HG03103 (cell line): ENCODE measurements around the gene ORM1.
A peak's percentile ranks its signal among the peaks of the same experiment; 100 is the strongest.

Experiments
- ATAC-seq: cut with Tn5 transposase; IDR thresholded peaks from one replicate; pipeline ENCODE4 v1.9.1; 2021; ENCODE audit warnings: low read depth; ENCODE audit not compliant: unreplicated experiment

The ORM1 gene

GRCh38 chr9:114341152-114341830 is 18.4 kb downstream of the ORM1 start:
- no peak for ATAC-seq

DNA sequence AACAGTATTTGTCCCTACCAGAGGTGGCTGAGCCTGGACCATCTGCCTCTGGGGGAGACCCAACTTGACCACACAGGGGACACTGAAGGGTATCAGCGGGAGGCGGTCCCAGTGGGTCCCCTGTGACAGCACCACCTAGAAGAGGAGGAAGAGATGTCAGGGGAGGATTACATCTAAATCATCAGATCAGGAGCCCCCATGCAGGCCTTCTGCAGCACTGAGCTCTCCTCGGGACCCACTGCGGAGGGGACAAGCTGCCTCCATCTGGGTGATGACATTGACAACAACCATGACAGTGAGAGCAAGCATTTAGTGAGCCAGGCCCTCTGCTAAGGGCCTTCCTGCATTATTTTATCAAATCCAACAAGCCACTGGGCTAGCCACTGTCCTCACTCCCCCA is 19.1 kb downstream of the ORM1 start:
- ATAC-seq: no peak

DNA sequence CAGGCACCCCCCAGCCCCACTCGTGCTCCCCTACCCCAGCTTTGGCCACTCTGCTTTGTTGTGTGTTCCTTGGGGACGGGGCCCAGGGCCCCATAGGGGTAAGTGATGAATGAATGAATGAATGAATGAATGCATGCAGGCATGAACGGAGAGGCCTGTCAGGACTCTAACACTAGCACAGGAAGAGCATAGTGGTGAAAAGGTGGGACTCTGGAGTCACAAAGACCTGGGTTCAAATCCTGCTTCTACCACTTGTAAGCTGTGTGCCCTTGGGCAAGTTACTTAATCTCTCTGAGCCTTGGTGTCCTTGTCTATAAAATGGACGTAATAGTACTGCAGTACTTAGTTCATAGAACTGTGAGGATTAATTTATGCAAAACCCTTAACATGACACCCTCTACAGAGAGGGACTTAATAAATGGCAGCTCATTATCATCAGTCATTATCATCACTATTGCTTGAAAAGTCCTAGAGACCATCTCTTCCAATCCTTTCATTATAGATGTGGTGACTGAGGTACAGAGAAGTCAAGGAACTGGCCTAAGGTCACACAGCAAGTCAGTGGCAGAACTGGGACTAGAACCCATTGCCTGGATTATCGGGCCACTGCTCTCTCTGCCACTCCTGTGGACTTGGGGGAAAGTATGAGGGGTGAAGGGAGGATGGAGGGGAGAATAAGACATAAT is 20.0 kb downstream of the ORM1 start:
- ATAC-seq: no peak

- ATAC-seq: no peak
These were observed 20.7 kb downstream of the ORM1 start for GRCh38 chr9:114343471-114344187.

GRCh38 chr9:114344188-114344566 is 21.3 kb downstream of the ORM1 start:
- ATAC-seq: no peak

- ATAC-seq: no peak
These were observed 21.8 kb downstream of the ORM1 start for GRCh38 chr9:114344692-114345091.

- no peak for ATAC-seq
These were observed 22.7 kb downstream of the ORM1 start for GRCh38 chr9:114345493-114346065.

- ATAC-seq: no peak
These were observed 23.2 kb downstream of the ORM1 start for GRCh38 chr9:114346146-114346545.

- no peak for ATAC-seq
These were observed 24.8 kb downstream of the ORM1 start for GRCh38 chr9:114347675-114348074.

GRCh38 chr9:114348261-114348905 is 25.5 kb downstream of the ORM1 start:
- no peak for ATAC-seq

DNA sequence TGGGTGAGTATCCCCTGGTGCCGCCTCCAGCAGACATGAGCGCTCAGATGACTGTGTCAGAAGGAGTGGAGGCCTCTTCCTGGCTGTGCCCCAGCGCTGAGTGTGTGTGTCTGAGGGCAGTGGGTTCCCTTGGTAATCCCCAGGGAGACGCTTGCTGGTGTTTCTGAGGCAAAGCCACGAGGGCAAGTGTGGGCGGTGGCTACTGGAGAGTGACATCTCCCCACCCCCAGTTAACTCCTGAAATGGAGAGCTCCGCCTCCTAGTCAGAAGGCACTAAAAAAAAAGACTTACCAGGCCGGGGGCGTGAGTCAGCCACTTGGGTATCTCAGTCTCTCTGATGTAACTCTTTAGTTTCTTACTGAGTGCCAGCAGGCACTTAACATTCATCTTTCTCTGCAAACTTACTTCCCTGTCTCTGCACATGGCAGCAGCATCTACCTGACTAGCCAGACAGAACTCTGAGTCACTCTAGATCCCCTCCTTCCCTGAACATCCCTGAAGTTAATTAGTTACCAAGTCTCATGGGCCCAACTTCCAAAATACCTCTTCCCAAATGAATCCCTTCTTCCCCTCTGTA is 26.1 kb downstream of the ORM1 start:
- peak; percentile 77 for ATAC-seq

GRCh38 chr9:114349713-114350480 is 27.0 kb downstream of the ORM1 start:
- no peak for ATAC-seq

DNA sequence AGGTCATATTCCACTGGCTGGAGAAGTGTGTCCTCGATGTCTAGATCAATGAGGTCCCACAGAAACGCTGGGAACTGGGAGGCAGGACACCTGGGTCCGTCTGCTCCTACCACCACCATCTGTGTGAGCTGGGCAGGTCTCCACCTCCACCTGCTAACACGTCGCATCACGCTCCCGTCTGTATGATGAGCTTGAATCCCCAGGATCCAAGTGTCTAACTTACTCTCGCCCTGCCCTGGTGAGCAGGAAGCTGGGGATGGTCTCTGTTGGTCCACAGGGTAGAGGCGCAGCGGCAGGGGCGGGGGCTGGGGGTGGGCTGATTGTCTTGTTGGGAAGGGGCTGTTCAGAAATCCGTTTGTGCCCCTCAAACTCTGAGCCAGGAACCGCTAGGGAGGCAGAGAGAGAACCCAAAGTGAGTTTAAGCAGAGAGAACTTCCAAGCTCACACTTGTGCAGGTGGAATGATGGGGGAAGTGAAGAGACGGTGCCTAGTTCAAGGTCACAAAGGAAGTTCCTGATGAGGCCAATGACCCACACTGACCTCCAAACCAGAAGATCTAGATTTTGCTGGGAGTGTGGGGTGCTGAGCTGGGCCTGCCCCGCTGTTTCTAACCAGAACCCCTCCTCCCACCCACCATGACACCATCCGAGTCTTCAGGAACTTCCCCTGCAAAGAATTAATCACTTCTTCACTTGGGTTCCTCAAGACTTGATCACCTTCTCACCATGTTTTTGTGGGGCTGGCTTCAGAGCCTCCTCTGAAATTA is 27.9 kb downstream of the ORM1 start:
- ATAC-seq: no peak

GRCh38 chr9:114351932-114352331 is 29.0 kb downstream of the ORM1 start:
- no peak for ATAC-seq

GRCh38 chr9:114355821-114356220 is 32.9 kb downstream of the ORM1 start:
- ATAC-seq: no peak

DNA sequence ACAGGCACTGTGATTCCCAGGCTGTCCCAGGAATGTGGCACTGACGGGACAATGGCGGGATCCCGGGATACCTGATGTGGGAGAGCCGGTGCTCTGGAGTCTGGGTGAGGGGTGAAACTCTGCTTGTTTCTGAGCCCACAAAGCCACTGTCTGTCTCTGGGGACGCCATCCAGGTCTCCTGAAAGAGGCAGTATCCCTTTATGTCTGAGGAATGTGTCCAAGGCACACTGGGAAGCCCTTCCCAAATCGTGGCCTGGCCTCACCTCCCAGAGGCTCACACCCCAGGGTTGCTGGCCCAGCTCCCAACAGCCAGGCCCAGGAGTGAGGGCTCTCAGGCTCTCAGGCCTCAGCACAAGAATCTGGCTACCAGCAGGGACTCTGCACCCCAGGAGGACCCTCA is 33.9 kb downstream of the ORM1 start:
- ATAC-seq: no peak

DNA sequence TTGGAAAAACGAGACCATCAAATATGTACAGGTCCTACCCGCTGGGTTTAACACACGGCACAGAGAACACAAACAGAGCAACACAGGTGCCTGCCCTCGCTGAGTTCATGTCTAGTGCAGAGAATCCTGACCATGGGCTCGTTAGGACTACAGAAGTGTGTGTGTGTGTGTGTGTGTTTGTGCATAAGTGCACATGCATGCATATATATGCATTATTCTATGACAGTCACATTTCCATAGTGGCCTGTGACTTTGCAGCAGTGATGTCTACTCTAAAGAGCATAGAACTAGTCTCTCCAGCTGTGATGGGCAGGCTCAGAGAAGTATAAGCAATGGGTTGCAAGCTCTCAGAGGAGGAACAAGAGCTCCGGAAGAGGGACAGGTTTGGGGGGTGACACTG is 34.5 kb downstream of the ORM1 start:
- no peak for ATAC-seq

DNA sequence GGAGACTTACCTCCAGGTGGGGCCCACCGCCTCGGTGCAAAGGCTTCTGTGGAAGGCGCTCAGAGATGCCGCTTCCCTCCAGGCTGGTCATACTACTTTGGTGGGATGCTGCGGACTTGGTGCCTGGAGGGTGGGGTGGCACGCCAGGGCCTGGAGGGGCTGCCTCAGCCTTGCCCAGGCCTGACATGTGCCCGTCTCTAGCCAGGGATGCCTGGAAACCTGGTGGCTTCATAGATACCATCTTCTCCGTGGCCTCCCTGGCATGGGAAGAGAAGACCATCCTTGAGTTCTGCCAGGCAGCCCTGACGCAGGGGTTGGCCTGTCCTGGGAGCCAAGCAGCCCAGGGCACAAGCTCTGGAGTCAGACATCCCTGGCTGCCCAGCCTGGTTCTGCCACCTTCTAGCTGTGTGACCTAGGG is 35.0 kb downstream of the ORM1 start:
- ATAC-seq: no peak

GRCh38 chr9:114359801-114360200 is 36.9 kb downstream of the ORM1 start:
- ATAC-seq: no peak
